Raji (cell line): ENCODE results near the gene MTUS2.

ENCODE experiments used
- POLR2A ChIP-seq: IDR thresholded peaks from 2 replicates; pipeline ENCODE4 v1.6.1; 2011; ENCODE audit warnings: low read depth, low read length, control low read depth; ENCODE audit not compliant: insufficient read depth

MTUS2 gene

GRCh38 chr13:29513981-29514719 lies 694.0 kb downstream of the MTUS2 start:
- no peak for TF ChIP-seq POLR2A

DNA sequence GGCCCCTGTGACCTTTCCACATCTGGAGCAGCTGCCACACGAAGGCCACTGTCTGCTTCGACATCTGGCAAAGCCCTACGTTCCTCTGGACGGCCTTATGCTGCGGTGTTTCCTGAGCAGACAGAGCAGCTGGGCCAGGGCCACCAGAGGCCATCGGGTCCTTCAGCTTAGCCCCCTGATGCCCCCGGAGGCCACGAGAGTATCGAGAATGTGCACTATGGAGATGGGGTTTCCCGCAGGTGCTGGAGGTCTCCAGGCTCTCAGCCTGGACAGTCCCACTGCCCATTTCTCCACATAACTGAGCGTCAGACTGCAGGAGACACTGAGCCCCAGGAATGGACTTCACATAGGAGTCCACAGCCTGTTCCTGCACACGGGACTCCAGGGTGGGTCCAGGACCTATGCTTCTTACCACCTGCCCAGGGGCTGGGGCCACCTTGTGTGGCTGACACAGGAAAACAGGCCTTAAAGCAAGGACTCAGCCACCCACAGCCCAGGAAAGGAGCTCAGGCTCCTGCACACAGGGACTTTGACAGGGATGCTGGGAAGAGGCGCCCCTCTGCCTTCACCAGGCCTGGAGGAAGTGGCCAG lies 694.7 kb downstream of the MTUS2 start:
- no peak for TF ChIP-seq POLR2A

- TF ChIP-seq POLR2A = no peak
Measured at GRCh38 chr13:29515372-29515771, 695.2 kb downstream of the MTUS2 start.

DNA sequence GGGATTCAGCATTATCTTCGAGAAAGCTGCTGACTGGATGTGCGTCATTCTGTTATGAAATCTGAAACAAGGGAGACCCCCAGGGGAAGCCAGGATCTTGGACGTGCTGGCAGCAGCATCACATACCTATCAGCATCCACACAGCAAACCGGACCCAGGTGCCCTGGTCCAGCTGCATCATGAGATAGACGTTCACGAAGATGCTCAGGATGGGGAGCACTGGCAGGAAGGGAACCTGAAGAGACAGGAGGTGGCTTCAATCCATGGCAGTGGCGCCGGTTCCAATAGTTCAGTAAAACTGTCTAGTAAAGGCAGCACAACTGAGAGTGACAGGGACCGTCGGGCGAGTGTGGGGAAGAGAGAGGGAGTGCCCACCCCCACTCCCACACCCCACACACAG lies 695.9 kb downstream of the MTUS2 start:
- TF ChIP-seq POLR2A = no peak

GRCh38 chr13:29516880-29517279 lies 696.7 kb downstream of the MTUS2 start:
- no peak for TF ChIP-seq POLR2A

DNA sequence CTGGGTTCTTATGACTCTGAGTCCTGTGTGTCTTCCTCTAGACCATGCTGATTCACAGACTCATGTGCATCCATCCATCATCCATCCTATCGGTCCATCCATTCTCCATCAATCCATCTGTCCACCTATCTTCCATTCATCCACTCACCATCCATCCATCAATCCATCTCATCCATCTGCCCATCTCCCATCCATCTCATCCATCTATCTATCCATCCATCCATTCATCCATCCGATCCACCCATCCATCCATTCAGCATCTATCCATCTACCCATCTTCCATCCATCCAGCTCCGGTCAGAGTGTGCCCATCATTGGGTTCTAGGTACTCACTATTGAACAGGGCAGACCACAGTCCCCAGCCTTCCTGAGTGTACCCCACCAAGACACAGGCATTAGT lies 699.8 kb downstream of the MTUS2 start:
- TF ChIP-seq POLR2A = no peak

- TF ChIP-seq POLR2A = no peak
Measured at GRCh38 chr13:29520671-29521070, 700.5 kb downstream of the MTUS2 start.

DNA sequence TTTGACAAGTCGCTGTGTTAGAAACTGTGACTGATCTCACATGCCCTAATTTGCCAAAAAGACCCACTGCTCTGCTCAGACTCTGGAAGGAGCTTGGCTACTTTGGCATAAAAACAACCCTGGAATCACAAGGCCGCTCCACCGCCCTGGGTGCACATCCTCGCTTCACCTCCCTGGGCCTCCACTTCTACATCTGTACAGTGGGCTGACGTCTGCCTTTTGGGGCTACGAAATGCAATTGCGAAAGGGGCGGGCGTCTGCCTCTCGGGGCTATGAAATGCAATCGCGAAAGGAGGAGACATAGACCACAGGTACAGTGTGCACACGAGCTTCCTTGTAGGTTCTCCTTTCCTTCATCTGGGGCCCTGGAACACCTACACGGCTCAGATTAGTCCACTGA lies 701.2 kb downstream of the MTUS2 start:
- no peak for TF ChIP-seq POLR2A

DNA sequence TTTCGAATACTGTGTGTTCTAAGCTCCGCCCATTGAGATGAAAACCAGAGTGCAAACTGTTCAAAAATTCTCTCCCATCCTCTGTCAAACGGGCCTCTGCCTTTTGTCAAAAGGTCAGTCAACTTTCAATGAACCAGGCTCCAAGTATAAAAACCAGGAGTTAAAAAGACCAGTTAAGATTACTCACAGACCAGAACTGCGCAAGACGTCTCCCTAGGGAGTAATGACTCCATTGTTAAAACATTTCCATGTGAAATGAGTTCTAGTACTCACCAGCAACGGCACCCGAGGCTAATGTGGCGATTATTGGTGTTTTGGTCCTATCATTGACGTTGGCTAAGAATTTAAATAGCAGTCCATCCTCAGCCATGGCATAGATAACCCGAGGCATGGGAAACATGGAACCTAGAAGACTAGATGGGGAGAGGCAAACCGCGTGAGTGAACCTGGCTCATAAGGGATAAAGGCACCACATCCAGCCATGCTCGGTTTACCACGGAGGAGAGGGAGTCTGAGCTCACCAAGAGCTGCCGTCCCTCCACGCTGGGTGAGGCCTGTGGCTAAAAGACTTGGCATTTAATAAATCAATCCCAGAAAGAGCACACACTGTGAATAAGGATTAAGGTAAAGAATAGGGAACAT lies 702.0 kb downstream of the MTUS2 start:
- TF ChIP-seq POLR2A = no peak

- no peak for TF ChIP-seq POLR2A
Measured at GRCh38 chr13:29523199-29523961, 703.2 kb downstream of the MTUS2 start.

DNA sequence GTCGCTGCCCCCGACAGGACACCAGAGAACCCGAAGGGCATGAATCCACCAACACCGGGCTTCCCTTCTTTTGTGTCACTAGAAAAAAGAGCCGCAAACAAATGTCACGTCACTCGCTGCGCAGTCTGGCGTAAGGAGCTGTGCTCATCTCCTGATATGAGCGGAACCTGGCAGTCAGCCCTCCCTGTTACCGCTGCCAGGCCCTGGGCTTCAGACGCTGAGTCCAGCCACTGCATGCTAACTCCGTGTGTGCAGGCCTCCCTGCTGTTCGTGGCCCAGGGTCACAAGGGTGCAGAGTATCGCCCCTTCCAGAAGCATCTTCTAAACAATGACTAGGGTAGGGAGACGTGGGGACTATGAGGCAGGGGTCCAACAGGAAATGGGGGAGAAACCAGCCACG lies 704.0 kb downstream of the MTUS2 start:
- TF ChIP-seq POLR2A = no peak

GRCh38 chr13:29524641-29525040 lies 704.5 kb downstream of the MTUS2 start:
- no peak for TF ChIP-seq POLR2A

DNA sequence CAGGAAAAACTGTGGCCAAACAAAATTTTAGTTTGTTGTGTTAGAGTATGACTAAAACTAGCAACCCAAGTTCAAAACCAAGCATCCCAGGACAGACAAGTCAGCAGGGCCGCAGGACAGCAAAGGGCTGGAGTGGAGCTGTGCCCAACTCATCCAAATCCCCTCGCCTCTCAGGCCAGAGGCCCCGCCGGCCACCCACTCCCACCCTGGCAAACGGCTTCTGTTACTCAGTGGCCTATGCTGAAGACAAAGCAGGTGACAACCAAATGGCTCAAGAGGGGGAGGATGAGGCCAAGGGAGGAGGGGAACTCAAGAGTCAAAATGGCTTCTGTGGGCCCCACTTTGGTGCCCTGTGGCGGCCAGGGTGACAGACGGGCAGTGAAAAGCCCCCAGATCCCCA lies 705.6 kb downstream of the MTUS2 start:
- no peak for TF ChIP-seq POLR2A

DNA sequence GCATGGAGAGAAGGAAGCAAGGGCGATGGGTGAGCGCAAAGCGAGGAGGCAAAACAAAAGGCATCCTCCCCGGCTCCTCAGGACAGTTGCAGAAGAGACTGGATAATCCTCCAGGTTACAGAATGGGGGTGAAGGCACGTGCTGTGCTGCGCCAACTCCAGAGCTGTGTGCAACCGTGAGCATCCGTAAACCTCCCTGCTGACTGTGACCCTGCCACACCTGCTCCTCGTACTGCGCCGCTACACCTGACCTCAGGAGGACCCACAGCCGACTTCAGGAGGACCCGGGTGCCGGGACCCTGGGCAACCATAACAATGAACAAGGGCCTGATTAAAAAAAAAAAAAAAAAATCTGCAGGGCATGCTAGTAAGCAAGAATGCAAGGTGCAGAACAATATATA lies 706.6 kb downstream of the MTUS2 start:
- no peak for TF ChIP-seq POLR2A

GRCh38 chr13:29527511-29527910 lies 707.4 kb downstream of the MTUS2 start:
- no peak for TF ChIP-seq POLR2A

DNA sequence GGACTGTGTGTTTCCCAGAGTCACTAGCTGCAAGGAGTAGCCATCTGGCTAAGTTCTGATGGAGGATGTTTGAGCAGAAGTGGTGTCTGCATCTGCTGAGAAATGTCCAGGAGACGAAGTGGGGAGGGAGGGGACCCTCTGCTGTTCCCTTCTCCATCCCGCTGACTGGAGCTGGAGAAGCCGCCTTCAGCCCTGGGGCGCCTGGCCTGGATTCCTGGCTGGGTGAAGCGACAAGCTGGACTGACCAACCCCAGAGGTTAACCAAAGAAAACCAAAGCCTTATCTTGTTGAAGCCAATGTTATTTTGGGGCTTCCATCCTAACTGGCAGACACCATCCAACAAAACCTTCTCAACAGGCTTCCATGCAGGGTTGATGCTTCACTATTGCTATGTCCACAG lies 707.8 kb downstream of the MTUS2 start:
- TF ChIP-seq POLR2A = no peak
